Upper lobe of right lung (tissue), 1 donor: ENCODE measurements around the gene TMED1. TPM values are rescaled to one million over a fixed set of nuclear protein-coding genes. Genes with fewer than 3 reads are reported as not detected.
"Not testable (repeated sequence)": the region's sequence is repeated elsewhere in the genome, so short reads cannot be mapped to it uniquely, and the experiment has no call there.

Experiments used
- ATAC-seq: fragments of 200-7000 bp; cut with Tn5 transposase; one replicate; pipeline ENCODE4 v1.9.1; 2020; ENCODE audit warnings: mild to moderate bottlenecking, moderate library complexity
- DNase-seq: peaks from one replicate; pipeline ENCODE4 v3.0.0-alpha.2; 2020
- H3K27ac ChIP-seq: fragments of 200-600 bp; one replicate; pipeline ENCODE4 v1.8.0; 2022
- H3K27me3 ChIP-seq: fragments of 200-600 bp; one replicate; pipeline ENCODE4 v1.8.0; 2022; ENCODE audit warnings: mild to moderate bottlenecking
- H3K36me3 ChIP-seq: fragments of 200-600 bp; one replicate; pipeline ENCODE4 v1.8.0; 2022
- H3K4me1 ChIP-seq: fragments of 200-600 bp; one replicate; pipeline ENCODE4 v1.8.0; 2022
- H3K4me3 ChIP-seq: fragments of 200-600 bp; one replicate; pipeline ENCODE4 v1.8.0; 2022; ENCODE audit warnings: mild to moderate bottlenecking
- H3K9me3 ChIP-seq: fragments of 200-600 bp; one replicate; pipeline ENCODE4 v1.8.0; 2022
- CTCF ChIP-seq: fragments of 200-600 bp; IDR thresholded peaks from one replicate; pipeline ENCODE4 v1.8.0; 2022; ENCODE audit warnings: antibody characterized with exemption
- intact Hi-C: fragments of 100-400 bp; cut with DNase I; formaldehyde crosslinking; loops from one replicate; pipeline ENCODE4 v1.11.0; 2022
- total RNA-seq: library from RNA; stranded (reverse); fragmentation: NEBNext Ultra II Directional; extraction: Animal tissue kit (Norgen Biotek cat#: 25700); gene quantifications from one replicate; pipeline ENCODE4 v1.2.1, GENCODE V29; 2021
- donor health status: DM: no; HTN: yes; CAD: no; lungs with severe emphysema.

Gene TMED1
- total RNA-seq, 1 donor from 2014 or later, result 25.3 TPM

- no peak for TF ChIP-seq CTCF
- intact Hi-C loops, result no loop called here
- H3K27ac ChIP-seq, result peak overlapping the region; percentile 48
- ATAC-seq (peak; percentile 71), DNase-seq (peak; percentile 81)
- no peak overlapping the region for H3K4me3 ChIP-seq
- no peaks in the 10 kb centered on the region for H3K36me3 ChIP-seq
- H3K27me3 ChIP-seq, result no peaks in the 10 kb centered on the region
- H3K4me1 ChIP-seq, result peaks cover 11% of the 10 kb centered on the region
- H3K9me3 ChIP-seq, result no peaks in the 10 kb centered on the region
Measured at GRCh38 chr19:10863107-10863717, 27.2 kb upstream of the TMED1 start.

DNA sequence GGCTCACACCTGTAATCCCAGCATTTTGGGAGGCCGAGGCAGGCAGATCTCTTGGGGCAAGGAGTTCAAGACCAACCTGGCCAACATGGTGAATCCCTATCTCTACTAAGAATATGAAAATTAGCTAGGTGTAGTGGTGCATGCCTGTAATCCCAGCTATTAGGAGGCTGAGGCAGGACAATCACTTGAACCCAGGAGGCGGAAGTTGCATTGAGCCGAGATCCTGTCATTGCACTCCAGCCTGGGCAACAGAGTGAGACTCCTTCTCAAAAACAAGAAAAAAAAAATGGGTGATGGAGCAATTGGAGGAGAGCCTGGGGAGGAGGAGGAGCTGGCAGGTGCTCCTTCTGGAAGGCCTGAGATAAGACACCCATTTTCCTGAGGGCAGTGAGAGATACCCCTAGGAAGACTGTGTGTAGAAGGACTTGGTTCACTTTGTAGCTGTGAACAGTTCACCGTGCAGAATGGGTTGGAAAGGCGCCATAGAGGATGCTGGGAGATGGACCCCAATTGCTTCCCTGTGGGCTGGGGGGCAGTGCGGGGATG is 26.6 kb upstream of the TMED1 start:
- peaks cover 11% of the 10 kb centered on the region for H3K4me1 ChIP-seq
- H3K9me3 ChIP-seq, result no peaks in the 10 kb centered on the region
- intact Hi-C loops, result no loop called here
- no peak for DNase-seq
- no peak for TF ChIP-seq CTCF
- ATAC-seq, result no peak
- no peaks in the 10 kb centered on the region for H3K36me3 ChIP-seq
- H3K4me3 ChIP-seq, result no peak overlapping the region
- H3K27me3 ChIP-seq, result no peaks in the 10 kb centered on the region
- peak overlapping the region; percentile 48 for H3K27ac ChIP-seq

DNA sequence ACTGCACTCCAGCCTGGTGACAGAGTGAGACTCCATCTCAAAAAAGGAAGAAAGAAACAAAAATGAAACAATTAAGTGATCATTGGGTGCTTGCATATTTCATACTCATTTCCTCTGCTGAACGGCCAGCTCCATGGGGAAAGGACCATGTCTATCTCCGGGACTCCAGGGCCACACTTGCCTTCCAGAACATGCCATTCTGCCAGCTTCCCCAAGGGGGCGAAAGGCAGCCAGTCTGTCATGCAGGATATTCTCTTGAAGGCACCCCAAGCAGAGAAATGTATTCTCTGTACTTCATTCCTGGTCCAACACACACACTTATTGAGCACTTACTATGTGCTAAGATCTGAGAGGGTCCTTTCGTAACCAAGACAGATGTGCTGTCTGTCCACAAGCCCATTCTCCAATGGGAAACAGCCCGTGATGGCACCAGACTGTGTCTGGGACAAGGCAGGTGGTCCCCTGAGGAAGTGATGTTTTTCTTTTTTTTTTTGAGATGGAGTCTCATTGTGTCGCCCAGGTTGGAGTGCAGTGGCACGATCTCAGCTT is 25.2 kb upstream of the TMED1 start:
- Histone ChIP-seq H3K4me1 (peaks cover 11% of the 10 kb centered on the region), H3K27ac (no peak overlapping the region), H3K4me3 (no peak overlapping the region), H3K36me3 (no peaks in the 10 kb centered on the region), H3K27me3 (no peaks in the 10 kb centered on the region), H3K9me3 (no peaks in the 10 kb centered on the region)
- ATAC-seq (peak; percentile 65), DNase-seq (no peak)
- TF ChIP-seq CTCF, result peak; percentile 52
- intact Hi-C loops, result no loop called here

DNA sequence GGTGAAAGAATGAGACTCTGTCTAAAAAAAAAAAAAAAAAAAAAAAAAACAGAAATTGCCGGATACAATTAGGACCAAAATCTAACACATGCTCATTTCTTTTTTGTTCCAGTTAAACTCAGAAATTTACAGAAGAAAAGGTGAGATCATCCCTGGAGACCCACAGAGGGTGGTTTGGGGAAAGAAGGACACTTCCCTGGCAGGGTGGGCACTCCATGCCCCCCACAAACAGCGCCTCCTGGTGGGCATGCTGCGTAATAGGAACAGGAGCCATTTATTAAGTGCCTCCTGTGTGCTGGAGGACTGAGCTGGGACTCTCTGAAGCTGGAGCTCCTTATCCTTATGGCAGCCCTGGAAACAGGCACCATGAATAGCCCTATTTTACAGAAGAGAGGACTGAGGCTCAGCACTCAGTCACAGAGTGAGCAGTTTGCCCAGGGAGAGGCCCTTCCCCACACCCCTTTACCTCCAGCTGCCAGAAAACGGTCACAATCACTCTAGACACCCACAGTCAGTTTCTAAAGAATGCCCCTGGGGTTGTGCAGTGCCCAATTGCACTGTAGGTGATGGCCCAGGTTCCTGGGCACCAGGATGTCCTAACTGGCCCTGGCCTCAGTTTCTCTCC is 22.3 kb upstream of the TMED1 start:
- TF ChIP-seq CTCF, result peak; percentile 60
- Histone ChIP-seq H3K36me3 (no peaks in the 10 kb centered on the region), H3K27me3 (no peaks in the 10 kb centered on the region), H3K4me3 (no peak overlapping the region), H3K27ac (no peak overlapping the region), H3K9me3 (no peaks in the 10 kb centered on the region), H3K4me1 (no peaks in the 10 kb centered on the region)
- intact Hi-C loops, result no loop called here
- ATAC-seq, result peak; percentile 29
- DNase-seq, result no peak

DNA sequence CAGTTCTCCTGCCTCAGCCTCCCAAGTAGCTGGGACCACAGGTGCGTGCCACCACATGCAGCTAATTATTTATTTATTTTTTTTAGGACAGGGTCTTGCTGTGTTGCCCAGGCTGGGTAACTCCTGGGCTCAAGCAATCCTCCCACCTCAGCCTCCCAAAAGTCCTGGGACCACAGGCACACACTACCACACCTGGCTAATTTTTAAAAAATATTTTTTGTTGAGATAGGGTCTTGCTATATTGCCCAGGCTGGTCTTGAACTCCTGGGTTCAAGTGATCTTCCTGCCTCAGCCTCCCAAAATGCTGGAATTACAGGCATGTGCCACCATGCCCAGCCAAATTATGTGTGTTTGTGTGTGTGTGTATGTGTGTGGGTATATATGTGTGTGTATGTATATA is 20.9 kb upstream of the TMED1 start:
- H3K9me3 ChIP-seq, H3K4me3 ChIP-seq, H3K4me1 ChIP-seq, ATAC-seq, H3K27ac ChIP-seq, H3K27me3 ChIP-seq, DNase-seq, intact Hi-C loops, H3K36me3 ChIP-seq: not testable (repeated sequence)

- H3K4me3 ChIP-seq, result no peak overlapping the region
- no peaks in the 10 kb centered on the region for H3K9me3 ChIP-seq
- ATAC-seq, result peak; percentile 62
- intact Hi-C loops, result no loop called here
- TF ChIP-seq CTCF, result peak; percentile 53
- H3K27me3 ChIP-seq, result no peaks in the 10 kb centered on the region
- H3K27ac ChIP-seq, result no peak overlapping the region
- no peak for DNase-seq
- no peaks in the 10 kb centered on the region for H3K36me3 ChIP-seq
- H3K4me1 ChIP-seq, result no peaks in the 10 kb centered on the region
Measured at GRCh38 chr19:10855879-10856522, 20.0 kb upstream of the TMED1 start.
